Left ventricle myocardium inferior (tissue), 1 donor: ENCODE measurements around the gene PADI4. TPM values are rescaled to one million over a fixed set of nuclear protein-coding genes. Genes with fewer than 3 reads are reported as not detected.

ENCODE experiments used
- DNase-seq: peaks from one replicate; pipeline ENCODE4 v3.0.0-alpha.2; 2020
- H3K27ac ChIP-seq: fragments of 200-600 bp; replicated peaks from 2 replicates; pipeline ENCODE4 v1.8.0; 2021
- H3K27me3 ChIP-seq: fragments of 200-600 bp; 2 replicates; pipeline ENCODE4 v1.8.0; 2021; ENCODE audit warnings: low read depth
- H3K36me3 ChIP-seq: fragments of 200-600 bp; 2 replicates; pipeline ENCODE4 v1.8.0; 2021
- H3K4me1 ChIP-seq: fragments of 200-600 bp; 2 replicates; pipeline ENCODE4 v1.8.0; 2021
- H3K4me3 ChIP-seq: fragments of 200-600 bp; 2 replicates; pipeline ENCODE4 v1.8.0; 2021; ENCODE audit warnings: mild to moderate bottlenecking, moderate library complexity
- H3K9me3 ChIP-seq: fragments of 200-600 bp; replicated peaks from 2 replicates; pipeline ENCODE4 v1.8.0; 2021
- intact Hi-C: fragments of 100-400 bp; cut with micrococcal nuclease; formaldehyde crosslinking; loops from one replicate; pipeline ENCODE4 v1.11.0; 2022
- total RNA-seq: library from RNA; stranded (reverse); fragmentation: NEBNext Ultra II Directional; extraction: Animal tissue kit (Norgen Biotek cat#: 25700); gene quantifications from one replicate; pipeline ENCODE4 v1.2.1, GENCODE V29; 2021
- TF ChIP-seq, protein P1 (sequence below): fragments of 200-600 bp; IDR thresholded peaks from 2 replicates; pipeline ENCODE4 v1.8.0; 2021; ENCODE audit warnings: antibody characterized with exemption, mild to moderate bottlenecking, borderline replicate concordance
- donor health status: DM: no; HTN: yes; CAD: no; lungs with severe emphysema.

The PADI4 gene
- total RNA-seq, 1 donor from 2014 or later, result 0.22 TPM

- TF ChIP-seq, protein P1, sequence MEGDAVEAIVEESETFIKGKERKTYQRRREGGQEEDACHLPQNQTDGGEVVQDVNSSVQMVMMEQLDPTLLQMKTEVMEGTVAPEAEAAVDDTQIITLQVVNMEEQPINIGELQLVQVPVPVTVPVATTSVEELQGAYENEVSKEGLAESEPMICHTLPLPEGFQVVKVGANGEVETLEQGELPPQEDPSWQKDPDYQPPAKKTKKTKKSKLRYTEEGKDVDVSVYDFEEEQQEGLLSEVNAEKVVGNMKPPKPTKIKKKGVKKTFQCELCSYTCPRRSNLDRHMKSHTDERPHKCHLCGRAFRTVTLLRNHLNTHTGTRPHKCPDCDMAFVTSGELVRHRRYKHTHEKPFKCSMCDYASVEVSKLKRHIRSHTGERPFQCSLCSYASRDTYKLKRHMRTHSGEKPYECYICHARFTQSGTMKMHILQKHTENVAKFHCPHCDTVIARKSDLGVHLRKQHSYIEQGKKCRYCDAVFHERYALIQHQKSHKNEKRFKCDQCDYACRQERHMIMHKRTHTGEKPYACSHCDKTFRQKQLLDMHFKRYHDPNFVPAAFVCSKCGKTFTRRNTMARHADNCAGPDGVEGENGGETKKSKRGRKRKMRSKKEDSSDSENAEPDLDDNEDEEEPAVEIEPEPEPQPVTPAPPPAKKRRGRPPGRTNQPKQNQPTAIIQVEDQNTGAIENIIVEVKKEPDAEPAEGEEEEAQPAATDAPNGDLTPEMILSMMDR, result no peak
- H3K36me3 ChIP-seq, result no peaks in the 10 kb centered on the region
- H3K9me3 ChIP-seq, result peaks cover 38% of the 10 kb centered on the region
- no peaks in the 10 kb centered on the region for H3K4me1 ChIP-seq
- no peak overlapping the region for H3K4me3 ChIP-seq
- DNase-seq, result no peak
- peaks cover 20% of the 10 kb centered on the region for H3K27me3 ChIP-seq
- no peak overlapping the region for H3K27ac ChIP-seq
- intact Hi-C loops, result no loop called here
Observed at GRCh38 chr1:17301767-17302166, 6.2 kb upstream of the PADI4 start.

- no peaks in the 10 kb centered on the region for H3K4me1 ChIP-seq
- peaks cover 34% of the 10 kb centered on the region for H3K9me3 ChIP-seq
- H3K27ac ChIP-seq, result no peak overlapping the region
- peaks cover 45% of the 10 kb centered on the region for H3K27me3 ChIP-seq
- H3K36me3 ChIP-seq, result no peaks in the 10 kb centered on the region
- TF ChIP-seq, protein P1, result no peak
- DNase-seq, result no peak
- no peak overlapping the region for H3K4me3 ChIP-seq
- intact Hi-C loops, result no loop called here
Observed at GRCh38 chr1:17304151-17304825, 3.7 kb upstream of the PADI4 start.

- H3K27me3 ChIP-seq, result peaks cover 50% of the 10 kb centered on the region
Observed at GRCh38 chr1:17304826-17305175, 3.2 kb upstream of the PADI4 start.

GRCh38 chr1:17305576-17306095 is 2.4 kb upstream of the PADI4 start:
- H3K27ac ChIP-seq, result no peak overlapping the region
- no peak overlapping the region for H3K4me3 ChIP-seq
- TF ChIP-seq, protein P1, result no peak
- peaks cover 59% of the 10 kb centered on the region for H3K27me3 ChIP-seq
- peaks cover 26% of the 10 kb centered on the region for H3K9me3 ChIP-seq
- no peaks in the 10 kb centered on the region for H3K4me1 ChIP-seq
- DNase-seq, result no peak
- no peaks in the 10 kb centered on the region for H3K36me3 ChIP-seq
- intact Hi-C loops, result no loop called here

More at GRCh38 chr1:17304826-17305175, 3.2 kb upstream of the PADI4 start:
- no peaks in the 10 kb centered on the region for H3K4me1 ChIP-seq
- intact Hi-C loops, result no loop called here
- no peak overlapping the region for H3K4me3 ChIP-seq
- H3K27ac ChIP-seq, result no peak overlapping the region
- TF ChIP-seq, protein P1, result no peak
- peaks cover 34% of the 10 kb centered on the region for H3K9me3 ChIP-seq
- no peaks in the 10 kb centered on the region for H3K36me3 ChIP-seq
- DNase-seq, result no peak

GRCh38 chr1:17306407-17306806 is 1.6 kb upstream of the PADI4 start:
- H3K9me3 ChIP-seq, result peaks cover 18% of the 10 kb centered on the region
- intact Hi-C loops, result no loop called here
- no peak overlapping the region for H3K27ac ChIP-seq
- no peaks in the 10 kb centered on the region for H3K4me1 ChIP-seq
- no peak for DNase-seq
- TF ChIP-seq, protein P1, result no peak
- H3K27me3 ChIP-seq, result peaks cover 66% of the 10 kb centered on the region
- H3K36me3 ChIP-seq, result no peaks in the 10 kb centered on the region
- H3K4me3 ChIP-seq, result no peak overlapping the region
